ENCODE measurements around the gene UNC5C.

GRCh38 chr4:95129821-95130311 lies 418.9 kb downstream of the UNC5C start:
- TF ChIP-seq CTCF (IDR thresholded peaks at IDR 0.05) (no peak), POLR2AphosphoS5 (IDR thresholded peaks at IDR 0.05) (no peak), POLR2A (IDR thresholded peaks at IDR 0.05) (no peak)

Data from breast epithelium (tissue), 3 donors.